Fibroblast of the aortic adventitia (primary cell): ENCODE data around the gene KCNJ9. TPM values are rescaled to one million over a fixed set of nuclear protein-coding genes. Genes with fewer than 3 reads are reported as not detected.
A peak's percentile ranks its signal among the peaks of the same experiment; 100 is the strongest.
"Not testable (repeated sequence)": the region's sequence is repeated elsewhere in the genome, so short reads cannot be mapped to it uniquely, and the experiment has no call there.

ENCODE experiments used
- DNase-seq: peaks from one replicate; pipeline ENCODE4 v3.0.0-alpha.2; 2010; ENCODE audit warnings: low read depth
- H3K4me3 ChIP-seq: 2 replicates; pipeline ENCODE4 v1.5.1; 2011; ENCODE audit warnings: low read depth, mild to moderate bottlenecking, control low read depth, low read length, moderate library complexity
- CTCF ChIP-seq: IDR thresholded peaks from 2 replicates; pipeline ENCODE4 v1.5.1; 2011; ENCODE audit warnings: mild to moderate bottlenecking, low read length, control low read depth, inconsistent platforms; ENCODE audit not compliant: insufficient read depth
- total RNA-seq: library from RNA; depleted of rRNA; stranded (reverse); fragments of >200 nt; gene quantifications from 2 replicates; pipeline ENCODE4 v1.2.3, GENCODE V29; 2012; ENCODE audit warnings: low replicate concordance

KCNJ9 gene
- total RNA-seq, 1 donor: not detected

GRCh38 chr1:160105155-160105554 lies 23.8 kb downstream of the KCNJ9 start:
- DNase-seq: no peak
- no peak for TF ChIP-seq CTCF
- no peak overlapping the region for H3K4me3 ChIP-seq

- TF ChIP-seq CTCF: no peak
- H3K4me3 ChIP-seq: no peak overlapping the region
- DNase-seq: no peak
These were observed 26.2 kb downstream of the KCNJ9 start for GRCh38 chr1:160107512-160107911.

DNA sequence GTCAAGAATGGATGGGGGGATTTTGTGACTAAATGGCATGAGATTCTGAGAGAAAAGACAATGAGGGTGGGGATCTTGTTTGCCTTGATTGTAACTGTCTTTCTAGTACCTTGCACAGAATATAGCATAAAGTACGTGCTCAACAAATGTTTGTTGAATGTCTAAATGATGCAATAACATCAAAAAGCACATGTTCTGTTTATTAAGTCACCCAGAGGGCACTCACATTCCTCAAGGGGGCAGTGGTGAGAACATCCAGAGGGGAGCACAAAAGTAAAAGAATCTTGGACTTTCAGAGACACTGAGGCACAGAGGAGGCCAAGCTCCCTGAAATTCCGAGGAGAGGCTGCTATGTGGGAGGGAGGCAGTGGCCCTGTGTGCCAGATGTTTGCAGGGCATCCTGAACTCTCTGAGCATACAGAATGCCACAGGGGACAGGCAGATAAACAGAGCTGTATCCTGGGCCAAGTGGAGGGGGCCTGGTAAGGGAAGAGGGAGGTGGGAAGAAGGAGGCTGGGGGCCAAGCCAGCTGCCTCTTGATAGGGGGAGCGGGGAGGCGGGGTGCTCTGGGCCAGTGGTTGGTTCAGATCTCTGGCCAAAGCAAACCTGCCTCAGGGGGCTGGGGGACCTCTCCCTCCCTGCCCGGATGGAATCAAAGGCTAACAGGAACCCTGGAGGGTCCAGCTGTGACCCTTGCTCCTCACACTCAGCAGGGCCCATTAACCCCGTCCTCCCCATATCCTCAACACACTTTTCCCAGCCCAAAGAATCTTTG lies 27.7 kb downstream of the KCNJ9 start:
- DNase-seq: peak; percentile 67
- H3K4me3 ChIP-seq: no peak overlapping the region
- peak; percentile 54 for TF ChIP-seq CTCF

- TF ChIP-seq CTCF: no peak
- DNase-seq: no peak
- no peak overlapping the region for H3K4me3 ChIP-seq
These were observed 28.3 kb downstream of the KCNJ9 start for GRCh38 chr1:160109686-160110085.

DNA sequence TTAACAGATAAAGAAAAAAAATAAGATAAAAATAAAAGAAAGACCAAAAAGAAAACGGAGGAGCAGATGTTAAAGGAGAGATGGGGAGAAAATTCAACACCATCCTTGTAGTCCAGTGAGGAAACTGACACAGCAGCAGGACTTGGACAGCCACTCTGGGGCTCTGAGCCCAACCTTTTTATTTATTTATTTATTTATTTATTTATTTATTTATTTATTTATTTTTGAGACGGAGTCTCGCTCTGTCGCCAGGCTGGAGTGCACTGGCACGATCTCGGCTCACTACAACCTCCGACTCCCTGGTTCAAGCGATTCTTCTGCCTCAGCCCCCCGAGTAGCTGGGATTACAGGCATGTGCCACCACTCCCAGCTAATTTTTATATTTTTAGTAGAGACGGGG lies 30.1 kb downstream of the KCNJ9 start:
- not testable (repeated sequence) for H3K4me3 ChIP-seq, DNase-seq

DNA sequence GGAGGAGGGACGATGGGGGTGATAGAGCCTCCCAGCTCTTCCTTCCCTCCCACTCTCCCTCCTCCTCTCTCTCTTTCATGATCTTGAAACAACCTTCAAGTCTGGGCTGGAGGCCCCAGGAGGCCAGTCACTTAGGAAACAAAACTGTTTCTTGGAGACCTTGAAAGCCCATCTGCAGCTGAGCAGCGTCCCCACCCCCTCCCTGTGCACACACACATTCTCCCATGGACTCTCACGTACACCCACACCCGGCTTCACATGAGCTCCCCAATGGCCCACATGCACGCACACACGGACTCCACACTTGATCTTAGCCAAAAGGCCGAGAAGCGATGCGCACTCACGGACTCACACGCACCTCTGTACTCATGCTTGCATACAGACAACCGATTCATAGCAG lies 31.0 kb downstream of the KCNJ9 start:
- DNase-seq: no peak
- TF ChIP-seq CTCF: no peak
- no peak overlapping the region for H3K4me3 ChIP-seq

DNA sequence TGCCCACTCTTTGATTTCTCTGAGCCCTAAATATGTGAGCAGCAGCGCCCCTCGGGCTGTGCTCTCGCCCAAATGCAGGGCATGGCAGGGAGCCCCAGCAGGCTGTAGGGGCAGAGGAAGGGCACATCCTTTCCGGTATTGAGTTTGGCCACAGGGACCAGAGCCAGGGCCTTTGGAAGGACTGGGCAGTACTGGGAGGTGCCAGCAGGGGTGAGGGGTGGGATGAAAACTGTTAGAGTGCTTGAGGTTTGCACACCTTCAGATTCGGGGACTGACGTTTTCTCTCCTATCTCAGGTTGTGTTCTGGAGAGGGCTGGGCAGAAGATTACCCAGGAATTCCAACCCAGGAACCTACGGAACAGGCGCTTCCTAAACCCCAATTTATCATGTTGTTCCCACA lies 32.1 kb downstream of the KCNJ9 start:
- H3K4me3 ChIP-seq: no peak overlapping the region
- no peak for TF ChIP-seq CTCF
- DNase-seq: no peak
